Lower lobe of right lung (tissue), 2 donors: ENCODE data around the gene ZP1. TPM values are rescaled to one million over a fixed set of nuclear protein-coding genes. Genes with fewer than 3 reads are reported as not detected.
A peak's percentile ranks its signal among the peaks of the same experiment; 100 is the strongest.

ENCODE experiments used
- ATAC-seq, 2 donors: fragments of 200-7000 bp; cut with Tn5 transposase; one replicate each; pipeline ENCODE4 v1.9.1; 2020 to 2022; ENCODE audit warnings: mild to moderate bottlenecking in 2 of 2, moderate library complexity in 2 of 2
- DNase-seq: peaks from one replicate; pipeline ENCODE4 v3.0.0-alpha.2; 2020
- H3K27ac ChIP-seq: fragments of 200-600 bp; one replicate; pipeline ENCODE4 v1.8.0; 2022
- H3K27me3 ChIP-seq: fragments of 200-600 bp; one replicate; pipeline ENCODE4 v1.8.0; 2022; ENCODE audit warnings: low read depth
- H3K36me3 ChIP-seq: fragments of 200-600 bp; one replicate; pipeline ENCODE4 v1.8.0; 2022; ENCODE audit warnings: mild to moderate bottlenecking
- H3K4me1 ChIP-seq: fragments of 200-600 bp; one replicate; pipeline ENCODE4 v1.8.0; 2022
- H3K4me3 ChIP-seq: fragments of 200-600 bp; one replicate; pipeline ENCODE4 v1.8.0; 2022; ENCODE audit warnings: mild to moderate bottlenecking
- H3K9me3 ChIP-seq: fragments of 200-600 bp; one replicate; pipeline ENCODE4 v1.8.0; 2022
- CTCF ChIP-seq: fragments of 200-600 bp; IDR thresholded peaks from one replicate; pipeline ENCODE4 v1.8.0; 2022; ENCODE audit warnings: antibody characterized with exemption, mild to moderate bottlenecking
- intact Hi-C: fragments of 100-400 bp; cut with DNase I; formaldehyde crosslinking; loops from one replicate; pipeline ENCODE4 v1.11.0; 2022
- total RNA-seq: library from RNA; stranded (reverse); fragmentation: NEBNext Ultra II Directional; extraction: Animal tissue kit (Norgen Biotek cat#: 25700); gene quantifications from one replicate; pipeline ENCODE4 v1.2.1, GENCODE V29; 2021
- donor health status: DM: no; HTN: yes; CAD: no; lungs with severe emphysema.

Gene ZP1
- total RNA-seq, 1 donor from 2014 or later = not detected

GRCh38 chr11:60914633-60915247 is 47.4 kb downstream of the ZP1 start:
- Histone ChIP-seq H3K36me3 (peaks cover 2% of the 10 kb centered on the region), H3K27me3 (no peaks in the 10 kb centered on the region), H3K27ac (peak overlapping the region; percentile 94), H3K4me3 (peak overlapping the region; percentile 97), H3K4me1 (peaks cover 67% of the 10 kb centered on the region), H3K9me3 (no peaks in the 10 kb centered on the region)
- no peak for DNase-seq
- peak; percentile 62 for ATAC-seq
- TF ChIP-seq CTCF = no peak
- intact Hi-C loops = no loop called here

DNA sequence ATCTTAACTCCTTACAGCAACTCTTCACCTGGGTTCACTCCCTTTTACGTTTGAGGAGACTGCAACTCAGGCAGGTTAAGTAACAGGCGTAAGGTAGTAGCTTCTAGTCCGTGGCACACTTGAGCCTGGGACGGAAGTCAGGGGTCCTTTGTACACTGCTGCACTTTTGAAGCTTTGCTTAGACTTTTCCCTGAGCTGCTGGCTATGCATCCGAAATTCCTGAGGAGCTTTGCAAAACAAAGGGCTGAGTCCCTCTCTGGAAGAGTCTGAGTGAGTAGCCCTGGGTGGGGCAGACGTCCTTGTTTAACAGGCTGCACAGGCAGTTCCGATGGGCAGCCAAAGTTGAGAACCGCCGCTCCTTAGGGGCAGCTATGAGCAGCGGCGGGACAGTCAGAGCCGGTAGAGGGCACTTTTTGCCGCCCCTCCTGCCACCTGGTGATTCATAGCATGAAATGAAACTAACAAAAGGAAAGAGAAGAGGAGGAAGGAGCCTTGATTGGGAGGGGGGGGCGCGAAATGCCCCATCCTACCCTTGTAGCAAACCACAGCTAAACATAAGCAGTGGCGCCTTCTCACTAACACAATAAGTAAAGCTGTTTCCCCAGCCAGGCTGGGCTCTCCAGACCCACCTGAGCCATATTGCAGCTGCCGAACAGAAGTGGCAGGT is 48.0 kb downstream of the ZP1 start:
- ATAC-seq (peak; percentile 68 to 70), DNase-seq (peak; percentile 76)
- Histone ChIP-seq H3K36me3 (peaks cover 8% of the 10 kb centered on the region), H3K4me1 (peaks cover 70% of the 10 kb centered on the region), H3K27ac (peak overlapping the region; percentile 94), H3K9me3 (no peaks in the 10 kb centered on the region), H3K27me3 (no peaks in the 10 kb centered on the region), H3K4me3 (peak overlapping the region; percentile 97)
- TF ChIP-seq CTCF = peak; percentile 35
- intact Hi-C loops = no loop called here

DNA sequence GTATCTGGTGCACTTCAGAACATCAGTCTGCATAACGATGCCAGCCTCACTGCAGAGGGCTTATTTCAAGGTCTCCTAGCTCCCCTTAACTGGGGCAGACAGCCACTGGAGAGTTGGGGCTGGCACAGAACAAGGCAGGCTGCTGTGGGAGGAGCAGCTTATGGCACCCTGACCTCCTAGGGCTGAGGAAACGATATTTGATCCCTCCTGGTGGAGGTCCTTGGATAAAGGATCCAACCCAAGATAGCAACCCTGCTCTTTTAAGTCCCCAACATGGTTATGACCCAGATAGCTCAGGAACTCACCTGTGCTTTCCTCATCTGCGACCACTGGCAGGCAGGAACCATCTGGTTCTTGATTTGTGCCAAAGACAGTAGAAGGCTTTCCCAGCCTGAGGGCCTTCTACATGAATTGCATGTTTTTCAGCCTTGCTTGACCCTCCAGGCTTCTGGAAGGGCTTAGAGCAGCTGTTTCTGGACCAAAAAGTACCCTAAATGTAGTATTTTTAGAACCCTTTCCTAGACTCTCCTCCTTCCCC is 49.4 kb downstream of the ZP1 start:
- DNase-seq = no peak
- peaks cover 22% of the 10 kb centered on the region for H3K36me3 ChIP-seq
- H3K4me1 ChIP-seq = peaks cover 58% of the 10 kb centered on the region
- no peak for TF ChIP-seq CTCF
- no peaks in the 10 kb centered on the region for H3K27me3 ChIP-seq
- no peak overlapping the region for H3K4me3 ChIP-seq
- no peaks in the 10 kb centered on the region for H3K9me3 ChIP-seq
- ATAC-seq = no peak
- intact Hi-C loops = no loop called here
- no peak overlapping the region for H3K27ac ChIP-seq

DNA sequence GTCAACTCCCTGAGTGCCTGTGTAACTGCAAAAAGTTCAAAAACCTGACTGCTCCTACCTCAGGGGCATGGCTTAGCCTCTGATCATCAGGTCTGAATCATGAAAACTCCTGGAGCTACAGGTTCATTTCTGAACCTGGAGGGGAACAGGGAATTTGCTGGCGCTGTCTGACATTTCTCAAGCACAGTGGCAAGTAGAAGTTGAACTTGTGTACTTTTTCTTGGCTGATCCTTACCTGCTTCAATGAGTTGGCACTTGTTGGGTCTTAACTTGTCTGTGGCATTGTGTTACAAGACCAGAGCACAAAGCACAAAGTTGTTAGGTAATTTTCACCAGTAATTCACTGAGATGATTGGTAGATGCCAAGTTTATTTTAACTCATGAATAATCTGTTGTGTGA is 49.9 kb downstream of the ZP1 start:
- no peak for ATAC-seq

More for the DNA sequence above, 49.9 kb downstream of the ZP1 start:
- DNase-seq = no peak
- intact Hi-C loops = no loop called here
- H3K4me3 ChIP-seq = no peak overlapping the region
- H3K27ac ChIP-seq = no peak overlapping the region
- TF ChIP-seq CTCF = no peak
- H3K9me3 ChIP-seq = no peaks in the 10 kb centered on the region
- peaks cover 58% of the 10 kb centered on the region for H3K4me1 ChIP-seq
- no peaks in the 10 kb centered on the region for H3K27me3 ChIP-seq
- peaks cover 27% of the 10 kb centered on the region for H3K36me3 ChIP-seq
